VCaP (cell line): ENCODE results near the gene PKHD1.
A peak's percentile ranks its signal among the peaks of the same experiment; 100 is the strongest.

Experiments
- H3K27ac ChIP-seq: fragments of 450-650 bp; 2 replicates; pipeline ENCODE4 v1.5.1; 2017
- CTCF ChIP-seq: fragments of 450-650 bp; conservative IDR thresholded peaks from 2 replicates; pipeline ENCODE4 v1.5.1; 2017; ENCODE audit warnings: mild to moderate bottlenecking, moderate library complexity

Gene PKHD1

GRCh38 chr6:51626391-51626790 lies 461.0 kb downstream of the PKHD1 start:
- no peak for TF ChIP-seq CTCF
- H3K27ac ChIP-seq: no peak overlapping the region

GRCh38 chr6:51625566-51625965 lies 461.8 kb downstream of the PKHD1 start:
- H3K27ac ChIP-seq: no peak overlapping the region
- TF ChIP-seq CTCF: no peak

- TF ChIP-seq CTCF: no peak
- no peak overlapping the region for H3K27ac ChIP-seq
These were observed 466.4 kb downstream of the PKHD1 start for GRCh38 chr6:51620971-51621370.

- no peak overlapping the region for H3K27ac ChIP-seq
- TF ChIP-seq CTCF: no peak
These were observed 468.2 kb downstream of the PKHD1 start for GRCh38 chr6:51619042-51619799.

- no peak overlapping the region for H3K27ac ChIP-seq
- peak; percentile 30 for TF ChIP-seq CTCF
These were observed 468.9 kb downstream of the PKHD1 start for GRCh38 chr6:51618563-51618962.

GRCh38 chr6:51617751-51618150 lies 469.7 kb downstream of the PKHD1 start:
- TF ChIP-seq CTCF: no peak
- H3K27ac ChIP-seq: no peak overlapping the region

- TF ChIP-seq CTCF: no peak
- no peak overlapping the region for H3K27ac ChIP-seq
These were observed 471.2 kb downstream of the PKHD1 start for GRCh38 chr6:51616243-51616642.
